ENCODE measurements around the gene NCAPD3.
A peak's percentile ranks its signal among the peaks of the same experiment; 100 is the strongest.
"Not testable (repeated sequence)": the region's sequence is repeated elsewhere in the genome, so short reads cannot be mapped to it uniquely, and the experiment has no call there.

The NCAPD3 gene

GRCh38 chr11:134223836-134224709, at the start of gene NCAPD3, which contains the start of gene VPS26B:
Gene NCAPD3, minus strand, starts transcription at chr11:134223967. Its CDS starts 41 bp downstream, at chr11:134223926.
Gene VPS26B, plus strand, starts transcription at chr11:134224671. Its CDS starts 452 bp downstream, at chr11:134225123.
- DNase-seq (ENCODE audit: low read depth in 1 of 2, low spot score in 1 of 2), result peak; percentile 91 to 92

GRCh38 chr11:134273317-134273712, 49.5 kb upstream of the NCAPD3 start:
- DNase-seq (ENCODE audit: low read depth in 1 of 2, low spot score in 1 of 2), result no peak

- no peak for DNase-seq (ENCODE audit: low read depth in 1 of 2, low spot score in 1 of 2)
These were observed 48.9 kb upstream of the NCAPD3 start for GRCh38 chr11:134272381-134273316.

GRCh38 chr11:134271978-134272377, 48.2 kb upstream of the NCAPD3 start:
- no peak for DNase-seq (ENCODE audit: low read depth in 1 of 2, low spot score in 1 of 2)

GRCh38 chr11:134270250-134270714, 46.5 kb upstream of the NCAPD3 start:
- DNase-seq (ENCODE audit: low read depth in 1 of 2, low spot score in 1 of 2), result no peak

- DNase-seq (ENCODE audit: low read depth in 1 of 2, low spot score in 1 of 2), result no peak
These were observed 44.2 kb upstream of the NCAPD3 start for GRCh38 chr11:134267966-134268365.

GRCh38 chr11:134267461-134267860, 43.7 kb upstream of the NCAPD3 start:
- no peak for DNase-seq (ENCODE audit: low read depth in 1 of 2, low spot score in 1 of 2)

- no peak for DNase-seq (ENCODE audit: low read depth in 1 of 2, low spot score in 1 of 2)
These were observed 43.1 kb upstream of the NCAPD3 start for GRCh38 chr11:134266841-134267251.

GRCh38 chr11:134266440-134266839, 42.7 kb upstream of the NCAPD3 start:
- no peak for DNase-seq (ENCODE audit: low read depth in 1 of 2, low spot score in 1 of 2)

- no peak for DNase-seq (ENCODE audit: low read depth in 1 of 2, low spot score in 1 of 2)
These were observed 41.4 kb upstream of the NCAPD3 start for GRCh38 chr11:134264966-134265764.

GRCh38 chr11:134261626-134262488, 38.1 kb upstream of the NCAPD3 start:
- DNase-seq (ENCODE audit: low read depth in 1 of 2, low spot score in 1 of 2), result no peak

GRCh38 chr11:134260983-134261382, 37.2 kb upstream of the NCAPD3 start:
- DNase-seq (ENCODE audit: low read depth in 1 of 2, low spot score in 1 of 2), result no peak

- no peak for DNase-seq (ENCODE audit: low read depth in 1 of 2, low spot score in 1 of 2)
These were observed 36.7 kb upstream of the NCAPD3 start for GRCh38 chr11:134260503-134260902.

- DNase-seq (ENCODE audit: low read depth in 1 of 2, low spot score in 1 of 2), result no peak
These were observed 34.8 kb upstream of the NCAPD3 start for GRCh38 chr11:134258577-134258976.

GRCh38 chr11:134257101-134257500, 33.3 kb upstream of the NCAPD3 start:
- DNase-seq (ENCODE audit: low read depth in 1 of 2, low spot score in 1 of 2), result no peak

- not testable (repeated sequence) for DNase-seq (ENCODE audit: low read depth in 1 of 2, low spot score in 1 of 2)
These were observed 31.4 kb upstream of the NCAPD3 start for GRCh38 chr11:134255184-134255561.

GRCh38 chr11:134254433-134255183, 30.8 kb upstream of the NCAPD3 start:
- DNase-seq (ENCODE audit: low read depth in 1 of 2, low spot score in 1 of 2), result no peak

GRCh38 chr11:134253188-134253993, 29.6 kb upstream of the NCAPD3 start, which contains the start of the genes ACAD8 and THYN1:
Gene ACAD8, plus strand, starts transcription at chr11:134253568. Its CDS starts 33 bp downstream, at chr11:134253601.
Gene THYN1, minus strand, starts transcription at chr11:134253352. Its CDS starts 470 bp downstream, at chr11:134252882.
- DNase-seq (ENCODE audit: low read depth in 1 of 2, low spot score in 1 of 2), result peak; percentile 89 to 92
